ENCODE data around the gene ACSBG1. TPM values are rescaled to one million over a fixed set of nuclear protein-coding genes. Genes with fewer than 3 reads are reported as not detected.

The ACSBG1 gene
- total RNA-seq (ENCODE audit: unreplicated experiment) = 0.13 TPM
- long read RNA-seq = 0 reads

GRCh38 chr15:78234515-78235040 lies at the start of gene ACSBG1:
TSS of gene ACSBG1 (minus strand) at chr15:78234565. CDS start at chr15:78234501, 64 bp downstream.
- peaks cover 4% of the 10 kb centered on the region for H3K36me3 Mint-ChIP-seq (ENCODE audit: low read depth, unreplicated experiment)
- H3K27me3 Mint-ChIP-seq (ENCODE audit: unreplicated experiment) = no peaks in the 10 kb centered on the region
- H3K9me3 Mint-ChIP-seq (ENCODE audit: unreplicated experiment) = no peaks in the 10 kb centered on the region
- H3K27ac Mint-ChIP-seq (ENCODE audit: unreplicated experiment) = no peak within 1 kb of the TSS
- no peak within 1 kb of the TSS for H3K4me3 Mint-ChIP-seq (ENCODE audit: unreplicated experiment)
- no peak for DNase-seq (ENCODE audit: low spot score)
- H3K4me1 Mint-ChIP-seq (ENCODE audit: unreplicated experiment) = peaks cover 3% of the 10 kb centered on the region
- TF ChIP-seq CTCF (IDR thresholded peaks at IDR 0.05; ENCODE audit: unreplicated experiment) = no peak

- no peak for DNase-seq (ENCODE audit: low spot score)
- peaks cover 3% of the 10 kb centered on the region for H3K27me3 Mint-ChIP-seq (ENCODE audit: unreplicated experiment)
- no peak overlapping the region for H3K27ac Mint-ChIP-seq (ENCODE audit: unreplicated experiment)
These were observed 48.0 kb upstream of the ACSBG1 start for GRCh38 chr15:78282324-78282723.

GRCh38 chr15:78280319-78281072 lies 46.1 kb upstream of the ACSBG1 start:
- DNase-seq (ENCODE audit: low spot score) = no peak
- H3K4me1 Mint-ChIP-seq (ENCODE audit: unreplicated experiment) = peaks cover 10% of the 10 kb centered on the region
- H3K4me3 Mint-ChIP-seq (ENCODE audit: unreplicated experiment) = no peak overlapping the region
- peaks cover 4% of the 10 kb centered on the region for H3K36me3 Mint-ChIP-seq (ENCODE audit: low read depth, unreplicated experiment)
- TF ChIP-seq CTCF (IDR thresholded peaks at IDR 0.05; ENCODE audit: unreplicated experiment) = no peak
- peaks cover 3% of the 10 kb centered on the region for H3K27me3 Mint-ChIP-seq (ENCODE audit: unreplicated experiment)
- H3K9me3 Mint-ChIP-seq (ENCODE audit: unreplicated experiment) = no peaks in the 10 kb centered on the region
- H3K27ac Mint-ChIP-seq (ENCODE audit: unreplicated experiment) = no peak overlapping the region

More at GRCh38 chr15:78282324-78282723, 48.0 kb upstream of the ACSBG1 start:
- peak overlapping the region; percentile 19 for H3K4me3 Mint-ChIP-seq (ENCODE audit: unreplicated experiment)
- TF ChIP-seq CTCF (IDR thresholded peaks at IDR 0.05; ENCODE audit: unreplicated experiment) = no peak
- H3K4me1 Mint-ChIP-seq (ENCODE audit: unreplicated experiment) = peaks cover 10% of the 10 kb centered on the region
- H3K36me3 Mint-ChIP-seq (ENCODE audit: low read depth, unreplicated experiment) = peaks cover 10% of the 10 kb centered on the region
- no peaks in the 10 kb centered on the region for H3K9me3 Mint-ChIP-seq (ENCODE audit: unreplicated experiment)

- Mint-ChIP-seq H3K36me3 (ENCODE audit: low read depth, unreplicated experiment) (no peaks in the 10 kb centered on the region), H3K9me3 (ENCODE audit: unreplicated experiment) (no peaks in the 10 kb centered on the region), H3K4me3 (ENCODE audit: unreplicated experiment) (no peak overlapping the region), H3K27ac (ENCODE audit: unreplicated experiment) (no peak overlapping the region), H3K4me1 (ENCODE audit: unreplicated experiment) (peaks cover 10% of the 10 kb centered on the region), H3K27me3 (ENCODE audit: unreplicated experiment) (peaks cover 3% of the 10 kb centered on the region)
- no peak for DNase-seq (ENCODE audit: low spot score)
- no peak for TF ChIP-seq CTCF (IDR thresholded peaks at IDR 0.05; ENCODE audit: unreplicated experiment)
These were observed 41.9 kb upstream of the ACSBG1 start for GRCh38 chr15:78276064-78276943.

Data from endothelial cell (in vitro differentiated cells).